GM06990 (cell line): ENCODE data around the gene AK5.

Experiments
- DNase-seq: peaks from one replicate; pipeline ENCODE4 v3.0.0-alpha.2; 2011; ENCODE audit not compliant: insufficient read length; ENCODE audit errors: extremely low read depth
- H3K27me3 ChIP-seq: replicated peaks from 2 replicates; pipeline ENCODE4 v1.6.0; 2011; ENCODE audit warnings: low read length; ENCODE audit not compliant: control insufficient read depth, insufficient read depth
- H3K36me3 ChIP-seq: 2 replicates; pipeline ENCODE4 v1.5.1; 2011; ENCODE audit warnings: low read length; ENCODE audit not compliant: control insufficient read depth, insufficient read depth
- H3K4me3 ChIP-seq: replicated peaks from 2 replicates; pipeline ENCODE4 v1.5.1; 2011; ENCODE audit warnings: low read depth, mild to moderate bottlenecking, control low read depth, low read length
- TF ChIP-seq, protein P1 (sequence below): IDR thresholded peaks from 2 replicates; pipeline ENCODE4 v1.5.1; 2011; ENCODE audit warnings: low read length, control low read depth, mild to moderate bottlenecking, inconsistent platforms; ENCODE audit not compliant: insufficient read depth, poor library complexity, severe bottlenecking

The AK5 gene

GRCh38 chr1:77370583-77371306 is 88.9 kb downstream of the AK5 start:
- no peak for DNase-seq
- TF ChIP-seq, protein P1, sequence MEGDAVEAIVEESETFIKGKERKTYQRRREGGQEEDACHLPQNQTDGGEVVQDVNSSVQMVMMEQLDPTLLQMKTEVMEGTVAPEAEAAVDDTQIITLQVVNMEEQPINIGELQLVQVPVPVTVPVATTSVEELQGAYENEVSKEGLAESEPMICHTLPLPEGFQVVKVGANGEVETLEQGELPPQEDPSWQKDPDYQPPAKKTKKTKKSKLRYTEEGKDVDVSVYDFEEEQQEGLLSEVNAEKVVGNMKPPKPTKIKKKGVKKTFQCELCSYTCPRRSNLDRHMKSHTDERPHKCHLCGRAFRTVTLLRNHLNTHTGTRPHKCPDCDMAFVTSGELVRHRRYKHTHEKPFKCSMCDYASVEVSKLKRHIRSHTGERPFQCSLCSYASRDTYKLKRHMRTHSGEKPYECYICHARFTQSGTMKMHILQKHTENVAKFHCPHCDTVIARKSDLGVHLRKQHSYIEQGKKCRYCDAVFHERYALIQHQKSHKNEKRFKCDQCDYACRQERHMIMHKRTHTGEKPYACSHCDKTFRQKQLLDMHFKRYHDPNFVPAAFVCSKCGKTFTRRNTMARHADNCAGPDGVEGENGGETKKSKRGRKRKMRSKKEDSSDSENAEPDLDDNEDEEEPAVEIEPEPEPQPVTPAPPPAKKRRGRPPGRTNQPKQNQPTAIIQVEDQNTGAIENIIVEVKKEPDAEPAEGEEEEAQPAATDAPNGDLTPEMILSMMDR: no peak
- Histone ChIP-seq H3K4me3 (no peak overlapping the region), H3K36me3 (no peaks in the 10 kb centered on the region), H3K27me3 (no peaks in the 10 kb centered on the region)

DNA sequence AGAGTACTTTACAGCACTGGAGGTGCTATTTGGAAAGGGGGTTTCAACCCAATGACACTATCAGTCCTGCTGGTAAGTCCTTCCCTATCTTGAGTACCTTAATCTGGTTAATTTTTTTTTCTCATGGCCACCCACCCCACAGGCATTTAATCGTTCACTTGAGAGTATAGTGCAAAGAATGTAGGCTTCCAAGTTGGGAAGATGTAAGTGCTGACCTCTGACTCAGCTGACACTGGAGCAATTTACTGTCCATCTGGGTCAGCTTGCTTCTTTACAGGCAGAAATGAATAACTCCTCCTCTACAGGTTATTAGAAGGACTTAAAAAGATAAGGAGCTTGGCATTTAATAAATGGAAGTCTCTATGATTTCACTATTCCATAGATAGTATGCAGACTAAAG is 89.6 kb downstream of the AK5 start:
- no peak overlapping the region for H3K4me3 ChIP-seq
- DNase-seq: no peak

DNA sequence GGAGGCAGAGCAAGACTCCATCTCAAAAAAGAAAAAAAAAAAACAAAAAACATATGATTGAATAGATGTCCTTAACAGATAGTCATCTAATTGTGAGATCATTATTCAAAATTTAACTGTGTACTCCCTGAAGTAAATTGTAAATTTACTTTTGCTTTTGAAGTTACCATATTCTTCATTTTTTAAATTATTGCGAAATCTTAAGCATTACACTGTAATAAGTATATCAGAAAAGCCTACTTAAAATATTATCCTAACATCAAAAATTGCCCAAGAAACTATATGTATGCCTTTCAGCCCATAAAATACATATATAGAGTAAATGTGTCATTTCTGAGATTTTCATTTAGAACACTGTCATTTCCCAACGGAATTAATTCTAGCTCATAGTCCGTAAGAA is 91.9 kb downstream of the AK5 start:
- Histone ChIP-seq H3K27me3 (no peaks in the 10 kb centered on the region), H3K36me3 (no peaks in the 10 kb centered on the region), H3K4me3 (no peak overlapping the region)
- TF ChIP-seq, protein P1: no peak
- no peak for DNase-seq

More for the DNA sequence above, 89.6 kb downstream of the AK5 start:
- Histone ChIP-seq H3K27me3 (no peaks in the 10 kb centered on the region), H3K36me3 (no peaks in the 10 kb centered on the region)
- TF ChIP-seq, protein P1: no peak

- TF ChIP-seq, protein P1: no peak
- no peak overlapping the region for H3K4me3 ChIP-seq
- no peaks in the 10 kb centered on the region for H3K36me3 ChIP-seq
- DNase-seq: no peak
- no peaks in the 10 kb centered on the region for H3K27me3 ChIP-seq
Measured at GRCh38 chr1:77375541-77375940, 93.7 kb downstream of the AK5 start.

DNA sequence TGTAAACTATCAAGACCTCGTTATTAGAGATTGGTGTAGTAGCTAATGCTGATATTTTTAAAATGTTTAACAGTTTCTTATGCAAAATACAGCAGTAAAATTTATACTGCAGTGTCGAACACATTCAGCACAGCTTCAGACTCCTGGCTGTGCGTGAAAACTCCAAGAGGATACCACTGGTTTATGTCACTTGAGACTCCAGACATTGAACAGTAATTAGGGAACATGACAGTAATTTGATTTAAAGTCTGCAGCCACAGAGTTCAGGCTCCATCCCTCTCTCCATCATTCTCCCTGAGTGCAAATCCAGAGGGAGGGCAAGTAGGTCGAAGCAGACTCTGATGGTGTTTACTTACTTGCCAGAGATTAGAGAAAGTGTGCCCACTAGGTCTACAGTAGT is 94.2 kb downstream of the AK5 start:
- Histone ChIP-seq H3K4me3 (no peak overlapping the region), H3K27me3 (no peaks in the 10 kb centered on the region), H3K36me3 (no peaks in the 10 kb centered on the region)
- no peak for DNase-seq
- TF ChIP-seq, protein P1: no peak
